Epithelial cell of esophagus (primary cell): ENCODE results near the gene SMARCB1.

ENCODE experiments used
- DNase-seq: peaks from one replicate; pipeline ENCODE4 v3.0.0; 2010; ENCODE audit warnings: low read depth
- H3K4me3 ChIP-seq: 2 replicates; pipeline ENCODE4 v1.5.1; 2011; ENCODE audit warnings: mild to moderate bottlenecking, low read length, control low read depth
- TF ChIP-seq, protein P1 (sequence below): IDR thresholded peaks from 2 replicates; pipeline ENCODE4 v1.5.1; 2011; ENCODE audit warnings: low read depth, mild to moderate bottlenecking, low read length, control low read depth, inconsistent platforms; ENCODE audit not compliant: insufficient read depth; ENCODE audit errors: missing control alignments

SMARCB1 gene

GRCh38 chr22:23824476-23825245 lies 37.9 kb downstream of the SMARCB1 start:
- no peak overlapping the region for H3K4me3 ChIP-seq
- TF ChIP-seq, protein P1, sequence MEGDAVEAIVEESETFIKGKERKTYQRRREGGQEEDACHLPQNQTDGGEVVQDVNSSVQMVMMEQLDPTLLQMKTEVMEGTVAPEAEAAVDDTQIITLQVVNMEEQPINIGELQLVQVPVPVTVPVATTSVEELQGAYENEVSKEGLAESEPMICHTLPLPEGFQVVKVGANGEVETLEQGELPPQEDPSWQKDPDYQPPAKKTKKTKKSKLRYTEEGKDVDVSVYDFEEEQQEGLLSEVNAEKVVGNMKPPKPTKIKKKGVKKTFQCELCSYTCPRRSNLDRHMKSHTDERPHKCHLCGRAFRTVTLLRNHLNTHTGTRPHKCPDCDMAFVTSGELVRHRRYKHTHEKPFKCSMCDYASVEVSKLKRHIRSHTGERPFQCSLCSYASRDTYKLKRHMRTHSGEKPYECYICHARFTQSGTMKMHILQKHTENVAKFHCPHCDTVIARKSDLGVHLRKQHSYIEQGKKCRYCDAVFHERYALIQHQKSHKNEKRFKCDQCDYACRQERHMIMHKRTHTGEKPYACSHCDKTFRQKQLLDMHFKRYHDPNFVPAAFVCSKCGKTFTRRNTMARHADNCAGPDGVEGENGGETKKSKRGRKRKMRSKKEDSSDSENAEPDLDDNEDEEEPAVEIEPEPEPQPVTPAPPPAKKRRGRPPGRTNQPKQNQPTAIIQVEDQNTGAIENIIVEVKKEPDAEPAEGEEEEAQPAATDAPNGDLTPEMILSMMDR: no peak
- no peak for DNase-seq

GRCh38 chr22:23825246-23825905 lies 38.6 kb downstream of the SMARCB1 start:
- no peak overlapping the region for H3K4me3 ChIP-seq
- TF ChIP-seq, protein P1: no peak
- no peak for DNase-seq

- no peak for DNase-seq
- no peak overlapping the region for H3K4me3 ChIP-seq
Observed at GRCh38 chr22:23826510-23827350, 40.0 kb downstream of the SMARCB1 start.

GRCh38 chr22:23827351-23827995 lies 40.7 kb downstream of the SMARCB1 start:
- no peak for DNase-seq
- TF ChIP-seq, protein P1: no peak

More at GRCh38 chr22:23826510-23827350, 40.0 kb downstream of the SMARCB1 start:
- TF ChIP-seq, protein P1: no peak

DNA sequence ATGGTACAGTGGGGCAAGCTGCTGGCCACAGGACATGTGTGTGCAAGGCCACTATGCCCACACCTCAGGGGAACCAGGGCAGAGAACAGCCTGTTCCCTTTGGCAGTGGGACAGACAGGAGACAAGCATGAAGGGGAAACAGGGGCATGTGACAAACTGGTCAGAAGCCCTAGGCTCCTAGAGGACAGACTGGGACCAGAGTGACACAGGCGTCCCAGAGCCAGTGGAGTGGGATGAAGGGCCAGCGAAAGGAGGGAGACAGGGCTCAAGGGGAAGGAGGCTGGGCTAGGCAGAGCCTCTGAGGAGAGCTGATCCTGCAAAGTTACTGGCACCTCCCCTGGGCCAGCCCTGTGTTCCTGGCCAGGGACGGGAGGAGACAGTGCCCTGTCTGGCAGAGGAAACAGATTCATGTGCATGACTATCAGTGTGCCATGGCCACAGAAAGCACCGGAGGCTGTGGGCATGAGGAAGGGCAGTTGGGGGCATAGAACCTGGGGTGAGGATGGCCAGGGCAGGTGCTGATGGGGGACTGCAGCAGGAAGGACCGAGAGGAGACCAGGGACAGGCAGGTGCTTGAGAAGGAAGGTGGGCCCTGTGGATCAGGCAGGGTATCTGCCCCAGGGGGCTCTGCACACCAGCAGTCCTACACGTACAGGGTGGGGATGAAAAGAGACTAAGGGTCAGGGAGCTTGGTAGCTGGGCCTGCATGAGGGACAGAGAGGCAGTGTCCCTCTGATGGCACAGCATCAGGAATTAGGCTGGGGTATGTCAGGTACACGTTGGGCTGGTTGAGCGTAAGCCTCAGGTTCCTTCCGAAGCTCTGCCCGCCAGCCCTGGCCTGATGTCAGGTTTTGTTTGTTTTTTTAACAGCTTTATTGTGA lies 42.3 kb downstream of the SMARCB1 start:
- no peak for DNase-seq
- H3K4me3 ChIP-seq: no peak overlapping the region
- TF ChIP-seq, protein P1: no peak

More at GRCh38 chr22:23827351-23827995, 40.7 kb downstream of the SMARCB1 start:
- no peak overlapping the region for H3K4me3 ChIP-seq

- H3K4me3 ChIP-seq: no peak overlapping the region
- DNase-seq: no peak
- TF ChIP-seq, protein P1: no peak
Observed at GRCh38 chr22:23829845-23830372, 43.1 kb downstream of the SMARCB1 start.
